Measurements from ENCODE around the gene SKOR2. TPM values are rescaled to one million over a fixed set of nuclear protein-coding genes. Genes with fewer than 3 reads are reported as not detected.

Gene SKOR2
- total and polyA plus RNA-seq, 9 of the 15 experiments (the other 6 are each of a cell fraction or from before 2014, with no cell fraction given): not detected

DNA sequence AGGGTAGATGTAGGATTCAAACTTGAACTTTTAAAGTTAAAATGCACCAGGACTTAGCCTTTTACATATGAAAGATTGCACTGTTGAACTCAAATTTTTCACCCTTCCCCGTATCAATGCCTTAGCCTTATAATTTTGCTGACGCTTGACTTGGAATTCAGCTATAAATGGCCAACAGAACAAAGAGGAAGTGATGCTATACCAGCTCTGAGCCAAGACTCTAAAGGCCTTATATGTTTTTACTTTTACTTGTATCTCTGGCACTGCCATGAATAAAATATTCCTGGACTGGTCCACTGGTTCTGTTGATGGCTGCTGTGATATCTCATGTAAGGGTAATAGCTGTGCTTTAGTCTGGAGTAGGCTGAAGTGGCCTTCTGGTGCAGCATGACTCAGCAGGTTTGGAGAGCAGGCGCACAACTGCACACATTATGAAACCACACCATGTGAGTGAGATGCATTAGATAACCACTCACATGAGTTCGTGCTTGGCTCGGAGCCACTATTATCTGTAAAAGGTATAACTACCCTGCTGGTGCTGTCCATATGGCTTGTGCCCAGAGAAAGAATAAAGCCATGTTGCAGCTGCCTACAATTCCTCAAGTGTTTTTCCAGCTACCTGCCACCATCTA, 66.9 kb downstream of the SKOR2 start (continued):
- no peak for TF ChIP-seq DDX20 (tag; IDR thresholded peaks at IDR 0.05; ENCODE audit: low read depth)
- no peak for TF ChIP-seq MCM2 (IDR thresholded peaks at IDR 0.05; ENCODE audit: low read depth)
- TF ChIP-seq PBX2 (CRISPR knock-in tag; IDR thresholded peaks at IDR 0.05; ENCODE audit: low read depth): no peak
- no peak for TF ChIP-seq PBX2 (tag; conservative IDR thresholded peaks at IDR 0.05; ENCODE audit: low read depth)
- TF ChIP-seq, protein P1, sequence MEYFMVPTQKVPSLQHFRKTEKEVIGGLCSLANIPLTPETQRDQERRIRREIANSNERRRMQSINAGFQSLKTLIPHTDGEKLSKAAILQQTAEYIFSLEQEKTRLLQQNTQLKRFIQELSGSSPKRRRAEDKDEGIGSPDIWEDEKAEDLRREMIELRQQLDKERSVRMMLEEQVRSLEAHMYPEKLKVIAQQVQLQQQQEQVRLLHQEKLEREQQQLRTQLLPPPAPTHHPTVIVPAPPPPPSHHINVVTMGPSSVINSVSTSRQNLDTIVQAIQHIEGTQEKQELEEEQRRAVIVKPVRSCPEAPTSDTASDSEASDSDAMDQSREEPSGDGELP (CRISPR knock-in tag; IDR thresholded peaks at IDR 0.05; ENCODE audit: borderline replicate concordance): peak; percentile 61
- no peak for TF ChIP-seq E2F1 (CRISPR knock-in tag; IDR thresholded peaks at IDR 0.05)
- no peak for TF ChIP-seq RBBP5 (IDR thresholded peaks at IDR 0.05; ENCODE audit: borderline replicate concordance, insufficient read depth, low read length, poor library complexity, severe bottlenecking)
- TF ChIP-seq ZNF586 (CRISPR knock-in tag; conservative IDR thresholded peaks at IDR 0.05): no peak
- no peak for TF ChIP-seq ZKSCAN1 (IDR thresholded peaks at IDR 0.05; ENCODE audit: low read depth, low read length)
- no peak for TF ChIP-seq CHD1 (IDR thresholded peaks at IDR 0.05; ENCODE audit: low read length)
- TF ChIP-seq, protein P2, sequence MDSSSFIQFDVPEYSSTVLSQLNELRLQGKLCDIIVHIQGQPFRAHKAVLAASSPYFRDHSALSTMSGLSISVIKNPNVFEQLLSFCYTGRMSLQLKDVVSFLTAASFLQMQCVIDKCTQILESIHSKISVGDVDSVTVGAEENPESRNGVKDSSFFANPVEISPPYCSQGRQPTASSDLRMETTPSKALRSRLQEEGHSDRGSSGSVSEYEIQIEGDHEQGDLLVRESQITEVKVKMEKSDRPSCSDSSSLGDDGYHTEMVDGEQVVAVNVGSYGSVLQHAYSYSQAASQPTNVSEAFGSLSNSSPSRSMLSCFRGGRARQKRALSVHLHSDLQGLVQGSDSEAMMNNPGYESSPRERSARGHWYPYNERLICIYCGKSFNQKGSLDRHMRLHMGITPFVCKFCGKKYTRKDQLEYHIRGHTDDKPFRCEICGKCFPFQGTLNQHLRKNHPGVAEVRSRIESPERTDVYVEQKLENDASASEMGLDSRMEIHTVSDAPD (CRISPR knock-in tag; IDR thresholded peaks at IDR 0.05): no peak
- TF ChIP-seq POLR2AphosphoS2 (IDR thresholded peaks at IDR 0.05; ENCODE audit: low read length): no peak
- TF ChIP-seq PRMT5 (CRISPR knock-in tag; IDR thresholded peaks at IDR 0.05): no peak
- TF ChIP-seq SREBF2 (CRISPR knock-in tag; IDR thresholded peaks at IDR 0.05): no peak
- no peak for TF ChIP-seq CBX2 (IDR thresholded peaks at IDR 0.05; ENCODE audit: insufficient read depth, low read length, poor library complexity, severe bottlenecking)
- no peak for TF ChIP-seq BRF1 (IDR thresholded peaks at IDR 0.05; ENCODE audit: borderline replicate concordance, extremely low read depth, insufficient read length)
- TF ChIP-seq TSC22D4 (tag; IDR thresholded peaks at IDR 0.05): no peak
- TF ChIP-seq, protein P3, sequence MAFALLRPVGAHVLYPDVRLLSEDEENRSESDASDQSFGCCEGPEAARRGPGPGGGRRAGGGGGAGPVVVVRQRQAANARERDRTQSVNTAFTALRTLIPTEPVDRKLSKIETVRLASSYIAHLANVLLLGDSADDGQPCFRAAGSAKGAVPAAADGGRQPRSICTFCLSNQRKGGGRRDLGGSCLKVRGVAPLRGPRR (CRISPR knock-in tag; IDR thresholded peaks at IDR 0.05): no peak
- TF ChIP-seq ETV1 (tag; conservative IDR thresholded peaks at IDR 0.05; ENCODE audit: low read depth): no peak
- TF ChIP-seq PCBP2 (IDR thresholded peaks at IDR 0.05; ENCODE audit: low read depth, low read length, poor library complexity, severe bottlenecking): no peak
- no peak for TF ChIP-seq CREM (IDR thresholded peaks at IDR 0.05; ENCODE audit: low read depth)
